PC-3 (cell line): ENCODE measurements around the gene ST3GAL2.
A peak's percentile ranks its signal among the peaks of the same experiment; 100 is the strongest.

Experiments used
- EZH2 ChIP-seq: fragments of 300-600 bp; sonication (generic); IDR thresholded peaks from one replicate; pipeline ENCODE4 v1.6.1; 2017; ENCODE audit warnings: antibody characterized with exemption, mild to moderate bottlenecking, low read length; ENCODE audit not compliant: unreplicated experiment
- EZH2phosphoT487 ChIP-seq: fragments of 300-600 bp; sonication (generic); IDR thresholded peaks from 2 replicates; pipeline ENCODE4 v1.6.1; 2018; ENCODE audit warnings: mild to moderate bottlenecking, antibody characterized with exemption, low read length, borderline replicate concordance
- TF ChIP-seq, protein P1 (sequence below): fragments of 300-600 bp; sonication (generic); conservative IDR thresholded peaks from 2 replicates; pipeline ENCODE4 v1.5.1; 2017; ENCODE audit warnings: antibody characterized with exemption, low read depth, mild to moderate bottlenecking, low read length

GRCh38 chr16:70395345-70395901 lies 43.5 kb downstream of the ST3GAL2 start:
- TF ChIP-seq, protein P1, sequence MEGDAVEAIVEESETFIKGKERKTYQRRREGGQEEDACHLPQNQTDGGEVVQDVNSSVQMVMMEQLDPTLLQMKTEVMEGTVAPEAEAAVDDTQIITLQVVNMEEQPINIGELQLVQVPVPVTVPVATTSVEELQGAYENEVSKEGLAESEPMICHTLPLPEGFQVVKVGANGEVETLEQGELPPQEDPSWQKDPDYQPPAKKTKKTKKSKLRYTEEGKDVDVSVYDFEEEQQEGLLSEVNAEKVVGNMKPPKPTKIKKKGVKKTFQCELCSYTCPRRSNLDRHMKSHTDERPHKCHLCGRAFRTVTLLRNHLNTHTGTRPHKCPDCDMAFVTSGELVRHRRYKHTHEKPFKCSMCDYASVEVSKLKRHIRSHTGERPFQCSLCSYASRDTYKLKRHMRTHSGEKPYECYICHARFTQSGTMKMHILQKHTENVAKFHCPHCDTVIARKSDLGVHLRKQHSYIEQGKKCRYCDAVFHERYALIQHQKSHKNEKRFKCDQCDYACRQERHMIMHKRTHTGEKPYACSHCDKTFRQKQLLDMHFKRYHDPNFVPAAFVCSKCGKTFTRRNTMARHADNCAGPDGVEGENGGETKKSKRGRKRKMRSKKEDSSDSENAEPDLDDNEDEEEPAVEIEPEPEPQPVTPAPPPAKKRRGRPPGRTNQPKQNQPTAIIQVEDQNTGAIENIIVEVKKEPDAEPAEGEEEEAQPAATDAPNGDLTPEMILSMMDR, result peak; percentile 76
- TF ChIP-seq EZH2, result no peak
- no peak for TF ChIP-seq EZH2phosphoT487
